ENCODE data around the gene FAM107B. TPM values are rescaled to one million over a fixed set of nuclear protein-coding genes. Genes with fewer than 3 reads are reported as not detected.
A peak's percentile ranks its signal among the peaks of the same experiment; 100 is the strongest.

Gene FAM107B
- total RNA-seq, 2 donors from 2014 or later = 226 to 255 TPM

GRCh38 chr10:14625192-14625631, 149.5 kb downstream of the FAM107B start:
- no peaks in the 10 kb centered on the region for H3K9me3 Mint-ChIP-seq
- no peak overlapping the region for H3K4me3 Mint-ChIP-seq
- no peak overlapping the region for H3K27ac Mint-ChIP-seq
- ATAC-seq = no peak
- H3K27me3 Mint-ChIP-seq = no peaks in the 10 kb centered on the region
- H3K36me3 Mint-ChIP-seq = no peaks in the 10 kb centered on the region
- DNase-seq (ENCODE audit: low spot score) = no peak
- peaks cover 0 to 4% of the 10 kb centered on the region in 2 donors for H3K4me1 Mint-ChIP-seq (ENCODE audit: low read depth in 2 of 2)

- Mint-ChIP-seq H3K4me1 (ENCODE audit: low read depth in 2 of 2) (peaks cover 0 to 4% of the 10 kb centered on the region in 2 donors), H3K36me3 (no peaks in the 10 kb centered on the region), H3K27me3 (no peaks in the 10 kb centered on the region), H3K9me3 (no peaks in the 10 kb centered on the region), H3K27ac (no peak overlapping the region), H3K4me3 (no peak overlapping the region)
- ATAC-seq (no peak), DNase-seq (ENCODE audit: low spot score) (no peak)
Measured at GRCh38 chr10:14624600-14624999, 150.1 kb downstream of the FAM107B start.

DNA sequence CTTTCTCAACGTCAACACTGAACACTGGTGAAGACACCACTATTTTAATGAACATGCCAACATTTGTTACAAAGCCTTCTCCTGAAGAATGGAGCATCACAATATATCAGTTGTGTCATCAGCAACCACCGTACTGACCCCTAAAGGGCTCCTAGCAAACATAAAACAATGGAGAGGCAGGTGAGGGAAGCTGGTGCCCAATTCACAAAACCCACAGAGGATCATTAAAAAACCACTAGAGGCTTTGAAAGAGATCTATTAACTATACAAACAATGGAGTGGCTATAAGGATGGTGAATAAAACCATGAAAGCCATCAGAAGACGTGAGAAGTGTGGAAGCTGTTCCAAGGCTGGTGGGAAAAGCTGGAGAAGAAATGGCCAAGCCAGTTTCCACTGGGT, 150.8 kb downstream of the FAM107B start:
- ATAC-seq (no peak), DNase-seq (ENCODE audit: low spot score) (no peak)
- Mint-ChIP-seq H3K9me3 (no peaks in the 10 kb centered on the region), H3K4me3 (no peak overlapping the region), H3K36me3 (no peaks in the 10 kb centered on the region), H3K27me3 (no peaks in the 10 kb centered on the region), H3K27ac (no peak overlapping the region), H3K4me1 (ENCODE audit: low read depth in 2 of 2) (peaks cover 0 to 4% of the 10 kb centered on the region in 2 donors)

DNA sequence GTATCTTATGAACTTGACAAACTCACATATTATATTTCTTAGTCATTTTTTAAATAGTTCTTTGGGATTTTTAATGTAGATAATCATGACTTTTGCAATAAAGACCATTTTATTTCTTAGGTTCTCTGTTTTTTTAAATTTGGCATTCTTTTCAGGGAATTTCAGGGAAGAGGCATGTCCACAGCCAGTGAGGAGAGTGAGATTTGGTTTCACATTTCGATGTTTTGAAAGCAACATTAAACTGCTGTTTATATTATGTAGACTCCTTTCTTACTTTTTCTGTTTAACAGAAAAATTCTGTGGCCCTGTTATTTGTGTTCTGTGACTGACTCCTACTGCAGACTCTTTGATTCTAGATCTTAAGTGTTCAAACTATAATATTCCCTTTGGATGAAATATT, 153.7 kb downstream of the FAM107B start:
- H3K9me3 Mint-ChIP-seq = no peaks in the 10 kb centered on the region
- no peak for DNase-seq (ENCODE audit: low spot score)
- no peak overlapping the region for H3K4me3 Mint-ChIP-seq
- no peak overlapping the region for H3K27ac Mint-ChIP-seq
- H3K27me3 Mint-ChIP-seq = no peaks in the 10 kb centered on the region
- ATAC-seq = no peak
- no peaks in the 10 kb centered on the region for H3K36me3 Mint-ChIP-seq
- H3K4me1 Mint-ChIP-seq (ENCODE audit: low read depth in 2 of 2) = peaks cover 17 to 23% of the 10 kb centered on the region in 2 donors

DNA sequence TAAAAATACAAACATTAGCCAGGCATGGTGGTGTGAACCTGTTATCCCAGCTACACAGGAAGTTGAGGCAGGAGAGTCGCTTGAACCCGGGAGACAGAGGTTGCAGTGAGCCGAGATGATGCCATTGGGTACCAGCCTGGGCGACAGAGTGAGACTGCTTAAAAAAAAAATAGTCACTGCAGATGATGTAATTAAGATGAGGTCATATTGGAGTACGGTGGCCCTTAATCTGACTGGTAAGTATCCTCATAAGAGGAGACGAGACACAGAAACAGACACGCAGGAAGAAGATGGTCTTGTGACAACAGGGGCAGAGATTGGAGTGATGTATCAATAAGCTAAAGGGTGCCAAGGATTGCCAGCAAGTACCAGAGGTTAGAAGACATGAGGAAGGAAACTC, 156.0 kb downstream of the FAM107B start:
- Mint-ChIP-seq H3K4me1 (ENCODE audit: low read depth in 2 of 2) (peaks cover 14 to 29% of the 10 kb centered on the region in 2 donors), H3K4me3 (no peak overlapping the region), H3K27me3 (no peaks in the 10 kb centered on the region), H3K36me3 (no peaks in the 10 kb centered on the region), H3K27ac (peak overlapping the region in 1 of 2 donors; percentile 39), H3K9me3 (no peaks in the 10 kb centered on the region)
- ATAC-seq (no peak), DNase-seq (ENCODE audit: low spot score) (no peak)

DNA sequence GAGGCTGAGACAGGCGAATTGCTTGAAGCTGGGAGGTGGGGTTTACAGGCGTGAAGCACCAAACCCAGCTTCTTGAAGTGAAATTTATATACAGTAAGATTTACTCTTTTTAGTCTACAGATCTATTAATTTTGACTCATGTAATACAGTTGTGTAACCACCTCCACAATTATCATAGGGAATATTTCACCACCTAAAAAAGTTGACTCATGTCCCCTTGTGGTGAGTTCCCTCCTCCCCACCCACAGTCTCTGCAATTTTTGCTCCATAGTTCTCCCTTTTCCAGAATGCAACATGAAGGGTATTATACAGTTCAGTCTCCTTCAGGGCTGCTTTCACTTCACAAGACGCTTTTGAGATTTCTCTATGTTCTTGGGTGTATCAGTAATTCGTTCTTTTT, 156.8 kb downstream of the FAM107B start:
- DNase-seq (ENCODE audit: low spot score) (no peak), ATAC-seq (no peak)
- no peaks in the 10 kb centered on the region for H3K27me3 Mint-ChIP-seq
- H3K9me3 Mint-ChIP-seq = no peaks in the 10 kb centered on the region
- peak overlapping the region in 1 of 2 donors; percentile 39 for H3K27ac Mint-ChIP-seq
- H3K4me3 Mint-ChIP-seq = peak overlapping the region; percentile 16
- H3K4me1 Mint-ChIP-seq (ENCODE audit: low read depth in 2 of 2) = peaks cover 17 to 34% of the 10 kb centered on the region in 2 donors
- no peaks in the 10 kb centered on the region for H3K36me3 Mint-ChIP-seq

DNA sequence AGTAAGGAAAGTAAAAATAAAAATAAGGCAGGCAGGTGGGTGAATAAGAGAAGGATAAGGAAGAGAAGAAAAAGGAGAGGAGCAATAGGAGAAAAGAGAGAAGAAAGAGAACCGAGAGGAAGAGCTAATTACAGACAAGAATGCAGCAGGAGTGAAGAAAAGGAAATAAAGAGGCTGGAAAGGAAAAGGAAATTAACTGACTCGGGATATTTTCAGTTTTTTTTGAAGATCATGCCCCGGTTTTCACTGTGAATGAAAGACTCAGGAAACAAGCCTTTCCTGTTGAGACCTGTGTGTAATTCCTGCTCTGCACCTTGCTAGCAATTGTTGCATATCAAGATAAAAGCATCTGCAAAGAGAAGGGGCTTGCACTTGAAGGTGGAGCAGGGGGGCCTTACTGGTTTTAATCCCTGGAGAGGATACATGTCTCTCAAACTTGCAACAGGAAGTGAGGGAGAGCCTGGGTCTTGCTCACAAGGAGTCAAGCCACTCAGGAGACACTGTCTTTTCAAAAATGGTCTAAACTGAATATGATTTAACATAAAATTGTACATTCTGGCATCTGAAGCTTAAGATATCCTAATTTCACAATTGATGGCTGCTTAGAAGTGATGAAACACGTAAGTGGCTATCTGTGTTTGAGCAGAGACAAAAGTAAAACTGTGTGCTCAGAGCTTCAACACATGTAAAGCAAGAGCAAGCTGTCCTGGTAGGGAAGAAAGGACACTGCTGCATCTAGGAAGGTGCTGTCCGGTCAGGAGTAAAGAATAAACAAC, 157.6 kb downstream of the FAM107B start:
- no peak overlapping the region for H3K4me3 Mint-ChIP-seq
- H3K36me3 Mint-ChIP-seq = no peaks in the 10 kb centered on the region
- no peak for DNase-seq (ENCODE audit: low spot score)
- H3K27ac Mint-ChIP-seq = peak overlapping the region in 1 of 2 donors; percentile 74
- peaks cover 17 to 34% of the 10 kb centered on the region in 2 donors for H3K4me1 Mint-ChIP-seq (ENCODE audit: low read depth in 2 of 2)
- ATAC-seq = no peak
- H3K27me3 Mint-ChIP-seq = no peaks in the 10 kb centered on the region
- H3K9me3 Mint-ChIP-seq = no peaks in the 10 kb centered on the region

DNA sequence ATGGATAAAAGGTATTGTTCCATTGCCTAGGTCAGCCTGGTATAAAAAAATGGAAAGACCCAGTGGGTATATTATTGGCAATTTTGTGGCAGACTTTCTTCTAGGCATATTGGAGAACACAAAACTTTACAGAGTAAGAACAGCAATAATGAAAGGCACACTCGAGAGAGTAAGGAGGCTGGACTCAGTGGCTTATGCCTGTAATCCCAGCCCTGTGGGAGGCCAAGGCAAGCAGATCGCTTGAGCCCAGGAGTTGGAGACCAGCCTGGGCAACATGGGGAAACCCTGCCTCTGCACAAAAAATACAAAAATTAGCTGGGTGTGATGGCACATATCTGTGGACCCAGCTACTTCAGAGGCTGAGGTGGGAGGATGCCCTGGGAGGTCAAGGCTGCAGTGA, 158.2 kb downstream of the FAM107B start:
- Mint-ChIP-seq H3K27me3 (no peaks in the 10 kb centered on the region), H3K4me1 (ENCODE audit: low read depth in 2 of 2) (peaks cover 17 to 34% of the 10 kb centered on the region in 2 donors), H3K9me3 (no peaks in the 10 kb centered on the region), H3K27ac (peak overlapping the region in 1 of 2 donors; percentile 74), H3K36me3 (no peaks in the 10 kb centered on the region), H3K4me3 (no peak overlapping the region)
- DNase-seq (ENCODE audit: low spot score) (no peak), ATAC-seq (no peak)

GRCh38 chr10:14613588-14613920, 161.1 kb downstream of the FAM107B start:
- Mint-ChIP-seq H3K4me3 (no peak overlapping the region), H3K27me3 (peaks cover 0 to 2% of the 10 kb centered on the region in 2 donors), H3K36me3 (no peaks in the 10 kb centered on the region), H3K27ac (no peak overlapping the region), H3K9me3 (no peaks in the 10 kb centered on the region), H3K4me1 (ENCODE audit: low read depth in 2 of 2) (peaks cover 26 to 39% of the 10 kb centered on the region in 2 donors)
- ATAC-seq (no peak), DNase-seq (ENCODE audit: low spot score) (no peak)

DNA sequence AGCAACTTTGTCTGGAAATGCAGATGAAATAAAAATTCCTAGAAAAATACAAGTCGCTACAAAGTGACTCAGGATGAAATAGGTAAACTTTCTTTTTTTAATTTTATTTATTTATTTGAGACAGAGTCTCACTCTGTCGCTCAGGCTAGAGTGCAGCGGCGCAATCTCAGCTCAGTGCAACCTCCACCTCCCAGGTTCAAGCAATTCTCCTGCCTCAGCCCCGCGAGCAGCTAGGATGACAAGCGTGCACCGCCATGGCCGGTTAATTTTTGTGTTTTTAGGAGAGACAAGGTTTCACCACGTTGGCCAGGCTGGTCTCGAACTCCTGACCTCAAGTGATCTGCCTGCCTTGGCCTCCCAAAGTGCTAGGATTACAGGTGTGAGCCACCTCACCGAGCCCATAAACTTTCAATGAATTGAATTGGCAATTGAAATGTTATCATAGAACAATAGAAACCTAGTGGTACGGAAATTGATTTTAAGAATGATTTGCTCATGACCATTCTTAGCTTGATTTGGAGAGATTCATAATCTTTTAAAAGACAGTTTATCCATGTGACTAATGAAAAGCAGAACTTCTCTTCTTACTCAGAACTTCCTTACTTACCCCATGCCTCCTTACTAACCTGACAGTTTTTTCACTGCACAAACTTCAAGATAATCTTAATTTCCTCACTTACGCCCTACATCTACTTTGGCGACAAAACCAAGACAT, 161.7 kb downstream of the FAM107B start:
- DNase-seq (ENCODE audit: low spot score) (no peak), ATAC-seq (no peak)
- H3K4me1 Mint-ChIP-seq (ENCODE audit: low read depth in 2 of 2) = peaks cover 29 to 42% of the 10 kb centered on the region in 2 donors
- no peaks in the 10 kb centered on the region for H3K9me3 Mint-ChIP-seq
- H3K27ac Mint-ChIP-seq = no peak overlapping the region
- H3K36me3 Mint-ChIP-seq = no peaks in the 10 kb centered on the region
- no peak overlapping the region for H3K4me3 Mint-ChIP-seq
- peaks cover 0 to 2% of the 10 kb centered on the region in 2 donors for H3K27me3 Mint-ChIP-seq

- no peaks in the 10 kb centered on the region for H3K36me3 Mint-ChIP-seq
- peaks cover 0 to 2% of the 10 kb centered on the region in 2 donors for H3K27me3 Mint-ChIP-seq
- H3K4me3 Mint-ChIP-seq = no peak overlapping the region
- no peak for DNase-seq (ENCODE audit: low spot score)
- H3K27ac Mint-ChIP-seq = no peak overlapping the region
- H3K9me3 Mint-ChIP-seq = no peaks in the 10 kb centered on the region
- ATAC-seq = no peak
- peaks cover 25 to 33% of the 10 kb centered on the region in 2 donors for H3K4me1 Mint-ChIP-seq (ENCODE audit: low read depth in 2 of 2)
Measured at GRCh38 chr10:14611968-14612693, 162.6 kb downstream of the FAM107B start.

DNA sequence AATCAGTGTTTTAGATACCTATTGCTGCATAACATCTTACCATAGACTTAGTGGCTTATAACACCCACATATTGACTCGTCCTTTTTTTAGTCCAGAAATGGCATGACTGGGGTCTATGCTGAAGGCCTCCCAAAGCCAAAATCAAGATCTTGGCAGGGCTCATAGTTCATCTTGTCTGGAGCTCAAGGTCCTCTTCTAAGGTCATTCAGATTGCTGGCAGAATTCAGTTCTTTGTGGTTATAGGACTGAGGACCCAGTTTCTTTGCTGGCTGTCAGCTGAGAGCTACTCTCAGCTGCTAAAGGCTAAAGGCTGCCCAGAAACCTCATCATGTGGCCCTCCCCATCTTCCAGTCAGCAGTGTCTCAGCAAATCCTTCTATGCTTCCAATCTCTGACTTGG, 165.5 kb downstream of the FAM107B start:
- Mint-ChIP-seq H3K27ac (peak overlapping the region in 1 of 2 donors; percentile 79), H3K9me3 (peaks cover 4% of the 10 kb centered on the region), H3K36me3 (peaks cover 12% of the 10 kb centered on the region), H3K27me3 (peaks cover 0 to 2% of the 10 kb centered on the region in 2 donors), H3K4me1 (ENCODE audit: low read depth in 2 of 2) (peaks cover 43 to 46% of the 10 kb centered on the region in 2 donors), H3K4me3 (no peak overlapping the region)
- DNase-seq (ENCODE audit: low spot score) (no peak), ATAC-seq (no peak)

DNA sequence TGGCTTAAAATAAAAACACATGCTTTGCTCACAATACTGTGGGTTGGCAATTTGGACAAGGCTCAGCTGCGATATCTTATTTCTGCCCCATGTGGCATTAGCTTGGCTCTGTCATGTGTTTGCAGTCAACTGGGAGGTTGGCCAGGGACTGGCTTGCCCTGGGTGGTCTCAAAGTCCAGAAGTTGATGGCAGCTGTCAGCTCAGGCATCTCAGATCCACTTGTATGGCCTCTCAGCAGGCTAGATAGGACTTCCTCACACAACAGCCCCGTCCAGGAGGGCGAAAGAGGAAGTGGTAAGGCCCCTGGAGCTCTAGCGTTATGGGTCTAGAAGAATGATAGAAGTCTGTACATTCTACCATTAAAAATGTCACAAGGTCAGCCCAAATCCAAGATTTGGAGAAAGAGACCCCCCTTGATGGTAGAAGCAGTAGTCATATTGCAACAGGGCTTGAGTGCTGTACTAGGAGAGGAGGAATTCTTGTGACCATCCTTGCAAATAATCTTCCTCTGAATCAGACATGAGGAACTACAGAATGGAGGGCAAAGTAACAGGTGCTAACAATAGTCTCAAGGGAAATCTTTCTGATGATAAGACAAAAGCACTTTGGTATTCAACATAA, 166.2 kb downstream of the FAM107B start:
- H3K36me3 Mint-ChIP-seq = peaks cover 13% of the 10 kb centered on the region
- peak overlapping the region in 1 of 2 donors; percentile 79 for H3K27ac Mint-ChIP-seq
- H3K4me1 Mint-ChIP-seq (ENCODE audit: low read depth in 2 of 2) = peaks cover 42 to 46% of the 10 kb centered on the region in 2 donors
- peaks cover 4% of the 10 kb centered on the region for H3K9me3 Mint-ChIP-seq
- no peak for ATAC-seq
- DNase-seq (ENCODE audit: low spot score) = no peak
- peaks cover 0 to 2% of the 10 kb centered on the region in 2 donors for H3K27me3 Mint-ChIP-seq
- no peak overlapping the region for H3K4me3 Mint-ChIP-seq
